Occipital lobe (tissue), 3 donors: ENCODE results near the gene BCCIP. TPM values are rescaled to one million over a fixed set of nuclear protein-coding genes. Genes with fewer than 3 reads are reported as not detected.

Experiments used
- DNase-seq: peaks from one replicate; lab custom pipeline; 2025; lab: John Stamatoyannopoulos, UW
- small RNA-seq: library from RNA; depleted of rRNA; stranded (forward); fragments of <200 nt; gene quantifications from one replicate; pipeline ENCODE3, GENCODE V24; 2014
- total RNA-seq: library from RNA; depleted of rRNA; stranded (reverse); fragments of >200 nt; gene quantifications from one replicate; pipeline ENCODE4 v1.2.3, GENCODE V29; 2014

BCCIP gene
- total RNA-seq, 1 donor from 2014 or later = 33.8 TPM

DNA sequence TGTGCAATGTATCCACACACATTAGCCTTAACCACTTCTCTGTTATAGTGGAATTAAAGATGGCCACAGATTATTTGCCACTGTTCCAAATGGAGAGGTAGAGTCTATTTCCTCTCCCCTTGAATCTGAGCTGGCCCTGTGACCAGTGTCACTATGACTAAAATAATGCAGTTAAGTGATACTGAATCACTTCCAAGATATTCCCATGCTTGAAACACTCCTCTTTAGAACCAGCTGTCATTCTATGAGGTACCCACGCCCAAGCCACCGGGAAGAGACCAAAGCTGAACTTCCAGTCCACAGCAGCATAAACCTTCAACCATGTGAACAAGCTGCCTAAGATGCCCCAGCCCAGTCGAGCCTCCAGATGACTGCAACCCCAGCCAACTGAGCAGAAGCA lies 59.9 kb downstream of the BCCIP start:
- DNase-seq = no peak

Small RNA genes within 50 kb of the gene (small RNA-seq; reads per million reads assigned to genes)
- gene MIR4484 (not detected), gene RF00017 (not detected)

Other genes starting within 250 kb of the BCCIP start
- gene TEX36, start 140.4 kb upstream of the BCCIP start, total RNA-seq = not detected
- gene EDRF1, start 103.8 kb upstream of the BCCIP start, total RNA-seq = 51.9 TPM
- gene MMP21, start 47.7 kb upstream of the BCCIP start, total RNA-seq = not detected
- 44.8 TPM for gene UROS, start 288 bp upstream of the BCCIP start, total RNA-seq
- 20.4 TPM for gene DHX32, start 57.7 kb downstream of the BCCIP start, total RNA-seq
- gene FANK1, start 73.0 kb downstream of the BCCIP start, total RNA-seq = 2.5 TPM